ENCODE results near the gene ZNF214. TPM values are rescaled to one million over a fixed set of nuclear protein-coding genes. Genes with fewer than 3 reads are reported as not detected.

Gene ZNF214
- total RNA-seq, 1 donor from 2014 or later = 7.9 TPM

DNA sequence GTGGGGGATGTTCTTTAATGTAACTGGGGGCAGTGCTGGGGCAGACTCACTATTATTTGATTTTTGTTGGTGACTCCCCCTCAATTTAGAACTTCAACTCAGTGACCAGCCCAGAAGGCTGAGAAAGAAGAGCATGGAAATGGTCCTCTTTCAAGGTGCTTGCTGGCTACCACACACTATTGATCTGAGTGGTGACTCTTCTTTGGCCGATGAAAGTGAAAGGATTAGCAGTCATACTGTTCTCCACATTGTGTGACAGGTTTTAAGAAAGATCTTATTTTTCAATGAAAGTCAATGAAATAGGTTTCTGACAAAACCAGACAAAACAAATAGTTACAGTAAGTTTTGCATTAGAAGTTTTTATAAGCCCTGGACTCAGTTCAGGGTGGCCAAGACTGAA, 30.0 kb upstream of the ZNF214 start:
- TF ChIP-seq, protein P1, sequence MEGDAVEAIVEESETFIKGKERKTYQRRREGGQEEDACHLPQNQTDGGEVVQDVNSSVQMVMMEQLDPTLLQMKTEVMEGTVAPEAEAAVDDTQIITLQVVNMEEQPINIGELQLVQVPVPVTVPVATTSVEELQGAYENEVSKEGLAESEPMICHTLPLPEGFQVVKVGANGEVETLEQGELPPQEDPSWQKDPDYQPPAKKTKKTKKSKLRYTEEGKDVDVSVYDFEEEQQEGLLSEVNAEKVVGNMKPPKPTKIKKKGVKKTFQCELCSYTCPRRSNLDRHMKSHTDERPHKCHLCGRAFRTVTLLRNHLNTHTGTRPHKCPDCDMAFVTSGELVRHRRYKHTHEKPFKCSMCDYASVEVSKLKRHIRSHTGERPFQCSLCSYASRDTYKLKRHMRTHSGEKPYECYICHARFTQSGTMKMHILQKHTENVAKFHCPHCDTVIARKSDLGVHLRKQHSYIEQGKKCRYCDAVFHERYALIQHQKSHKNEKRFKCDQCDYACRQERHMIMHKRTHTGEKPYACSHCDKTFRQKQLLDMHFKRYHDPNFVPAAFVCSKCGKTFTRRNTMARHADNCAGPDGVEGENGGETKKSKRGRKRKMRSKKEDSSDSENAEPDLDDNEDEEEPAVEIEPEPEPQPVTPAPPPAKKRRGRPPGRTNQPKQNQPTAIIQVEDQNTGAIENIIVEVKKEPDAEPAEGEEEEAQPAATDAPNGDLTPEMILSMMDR (conservative IDR thresholded peaks at IDR 0.05) = no peak
- Mint-ChIP-seq H3K4me1 (ENCODE audit: unreplicated experiment) (no peaks in the 10 kb centered on the region), H3K36me3 (no peaks in the 10 kb centered on the region), H3K27ac (no peak overlapping the region), H3K9me3 (no peaks in the 10 kb centered on the region), H3K4me3 (no peak overlapping the region), H3K27me3 (no peaks in the 10 kb centered on the region)
- DNase-seq (ENCODE audit: extremely low spot score, unreplicated experiment) = no peak

DNA sequence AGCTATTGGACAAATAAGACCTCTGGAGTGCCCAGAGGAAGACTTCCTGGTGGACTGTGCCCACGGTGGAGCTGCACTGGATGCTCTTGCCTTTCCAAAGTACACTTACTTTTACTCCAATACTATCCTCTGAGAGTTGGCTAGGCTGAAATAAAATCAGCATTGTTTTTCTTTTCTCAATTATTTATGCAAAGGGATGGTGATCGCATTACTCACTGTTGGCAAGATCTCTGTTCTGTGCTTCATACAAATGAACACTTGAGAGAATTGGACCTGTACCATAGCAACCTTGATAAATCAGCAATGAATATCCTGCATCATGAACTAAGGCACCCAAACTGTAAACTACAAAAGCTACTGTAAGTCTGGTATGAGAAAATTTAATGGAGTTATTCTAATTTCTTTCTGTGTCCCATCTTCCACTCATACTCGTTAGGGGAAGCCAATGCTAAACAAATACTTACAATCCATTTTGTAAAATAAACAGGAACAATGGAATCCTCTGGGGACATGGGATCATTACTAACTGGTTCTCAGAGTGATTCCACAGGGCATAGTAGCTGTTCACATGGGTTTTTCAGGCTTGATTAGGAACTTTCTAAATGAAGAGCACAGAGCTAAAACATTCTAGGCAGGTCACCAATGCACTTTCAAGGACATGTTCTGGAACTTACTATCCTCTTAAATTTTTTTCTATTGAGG, 26.5 kb upstream of the ZNF214 start:
- Mint-ChIP-seq H3K4me3 (no peak overlapping the region), H3K4me1 (ENCODE audit: unreplicated experiment) (no peaks in the 10 kb centered on the region), H3K36me3 (no peaks in the 10 kb centered on the region), H3K27ac (no peak overlapping the region), H3K27me3 (no peaks in the 10 kb centered on the region), H3K9me3 (no peaks in the 10 kb centered on the region)
- TF ChIP-seq, protein P1 (conservative IDR thresholded peaks at IDR 0.05) = no peak
- no peak for DNase-seq (ENCODE audit: extremely low spot score, unreplicated experiment)

DNA sequence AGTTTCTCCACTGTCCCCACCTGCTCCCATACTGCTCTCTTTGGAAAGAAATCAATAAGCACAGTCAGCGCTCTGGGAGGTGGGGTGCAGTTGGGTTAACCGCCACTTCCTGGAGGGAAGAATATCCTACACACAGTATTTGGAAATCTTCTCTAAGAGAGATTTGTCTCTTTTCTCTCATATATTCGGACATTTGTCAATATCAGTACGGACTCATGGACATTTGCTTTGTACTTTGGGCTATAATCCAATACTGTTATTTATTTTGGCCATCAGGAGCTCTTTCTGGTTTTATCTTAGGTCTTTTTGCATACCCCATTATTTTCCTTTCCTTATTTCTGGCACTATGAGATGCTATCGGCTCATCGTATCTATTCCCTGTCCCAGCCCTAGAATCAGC, 13.9 kb upstream of the ZNF214 start:
- H3K4me1 Mint-ChIP-seq (ENCODE audit: unreplicated experiment) = no peaks in the 10 kb centered on the region
- TF ChIP-seq, protein P1 (conservative IDR thresholded peaks at IDR 0.05) = no peak
- no peak overlapping the region for H3K4me3 Mint-ChIP-seq
- no peak for DNase-seq (ENCODE audit: extremely low spot score, unreplicated experiment)
- H3K9me3 Mint-ChIP-seq = no peaks in the 10 kb centered on the region
- no peak overlapping the region for H3K27ac Mint-ChIP-seq
- H3K36me3 Mint-ChIP-seq = no peaks in the 10 kb centered on the region
- H3K27me3 Mint-ChIP-seq = peaks cover 5% of the 10 kb centered on the region

DNA sequence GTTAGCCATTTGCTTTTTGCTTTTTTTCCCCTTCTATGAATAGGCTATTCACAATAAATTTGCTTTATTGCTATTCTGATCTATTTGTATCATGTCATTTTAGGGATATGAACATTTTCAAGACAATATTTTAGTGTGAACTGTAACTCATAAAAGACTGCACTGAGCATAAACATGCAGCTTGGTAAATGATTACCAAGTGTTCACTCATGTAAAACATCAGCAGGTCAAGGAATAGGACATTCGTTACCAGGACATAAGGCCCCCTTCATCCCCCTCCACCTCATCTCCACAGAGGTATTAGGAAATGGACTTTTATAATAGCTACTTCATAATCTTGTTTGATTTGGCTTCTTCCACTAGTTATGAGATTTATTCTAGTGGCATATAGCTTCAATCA, 12.5 kb upstream of the ZNF214 start:
- no peaks in the 10 kb centered on the region for H3K9me3 Mint-ChIP-seq
- no peak for DNase-seq (ENCODE audit: extremely low spot score, unreplicated experiment)
- no peak overlapping the region for H3K4me3 Mint-ChIP-seq
- no peaks in the 10 kb centered on the region for H3K36me3 Mint-ChIP-seq
- TF ChIP-seq, protein P1 (conservative IDR thresholded peaks at IDR 0.05) = no peak
- H3K4me1 Mint-ChIP-seq (ENCODE audit: unreplicated experiment) = no peaks in the 10 kb centered on the region
- peaks cover 5% of the 10 kb centered on the region for H3K27me3 Mint-ChIP-seq
- H3K27ac Mint-ChIP-seq = no peak overlapping the region

DNA sequence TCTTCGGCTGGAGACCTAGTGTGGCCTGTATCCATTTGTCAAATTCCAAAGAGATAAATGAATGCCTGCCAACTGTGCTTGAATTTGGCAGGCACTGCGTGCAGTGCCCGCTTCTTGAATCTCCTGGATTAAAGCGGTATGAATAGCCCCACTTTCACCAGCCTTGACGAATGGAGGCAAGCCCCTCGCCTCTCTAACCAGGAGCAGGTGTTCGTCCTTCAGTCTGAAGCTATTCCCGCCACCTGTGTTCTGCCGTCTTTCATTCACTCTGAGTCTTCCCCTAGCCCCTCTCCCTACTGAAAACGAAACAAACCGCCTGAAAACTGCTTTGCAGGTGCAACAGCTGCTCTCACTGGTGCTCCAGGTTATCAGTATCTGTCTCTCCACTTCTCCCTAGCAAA, 11.3 kb upstream of the ZNF214 start:
- Mint-ChIP-seq H3K36me3 (no peaks in the 10 kb centered on the region), H3K4me3 (no peak overlapping the region), H3K27ac (no peak overlapping the region), H3K4me1 (ENCODE audit: unreplicated experiment) (no peaks in the 10 kb centered on the region), H3K27me3 (peaks cover 5% of the 10 kb centered on the region), H3K9me3 (no peaks in the 10 kb centered on the region)
- DNase-seq (ENCODE audit: extremely low spot score, unreplicated experiment) = no peak
- TF ChIP-seq, protein P1 (conservative IDR thresholded peaks at IDR 0.05) = no peak

Data from type B pancreatic cell (in vitro differentiated cells).